ENCODE results near the gene CLEC17A. TPM values are rescaled to one million over a fixed set of nuclear protein-coding genes. Genes with fewer than 3 reads are reported as not detected.
A peak's percentile ranks its signal among the peaks of the same experiment; 100 is the strongest.

The CLEC17A gene
- total RNA-seq, 1 donor from 2014 or later, result 0.08 TPM

- Histone ChIP-seq H3K36me3 (ENCODE audit: control insufficient read depth, insufficient read depth, low read length) (no peaks in the 10 kb centered on the region), H3K4me3 (ENCODE audit: low read depth, low read length) (no peak overlapping the region), H3K27me3 (ENCODE audit: control insufficient read depth, insufficient read depth, low read length) (no peaks in the 10 kb centered on the region)
- no peak for TF ChIP-seq CTCF (IDR thresholded peaks at IDR 0.05; ENCODE audit: insufficient read depth, low read length, poor library complexity, severe bottlenecking)
- no peak for DNase-seq (ENCODE audit: low read depth)
Observed at GRCh38 chr19:14565765-14566711, 16.8 kb upstream of the CLEC17A start.

GRCh38 chr19:14566712-14567077, 16.2 kb upstream of the CLEC17A start:
- DNase-seq (ENCODE audit: low read depth), result no peak
- H3K36me3 ChIP-seq (ENCODE audit: control insufficient read depth, insufficient read depth, low read length), result no peaks in the 10 kb centered on the region
- no peak overlapping the region for H3K4me3 ChIP-seq (ENCODE audit: low read depth, low read length)
- H3K27me3 ChIP-seq (ENCODE audit: control insufficient read depth, insufficient read depth, low read length), result no peaks in the 10 kb centered on the region
- TF ChIP-seq CTCF (IDR thresholded peaks at IDR 0.05; ENCODE audit: insufficient read depth, low read length, poor library complexity, severe bottlenecking), result no peak

- TF ChIP-seq CTCF (IDR thresholded peaks at IDR 0.05; ENCODE audit: insufficient read depth, low read length, poor library complexity, severe bottlenecking), result no peak
- DNase-seq (ENCODE audit: low read depth), result no peak
- H3K27me3 ChIP-seq (ENCODE audit: control insufficient read depth, insufficient read depth, low read length), result no peaks in the 10 kb centered on the region
- H3K36me3 ChIP-seq (ENCODE audit: control insufficient read depth, insufficient read depth, low read length), result no peaks in the 10 kb centered on the region
- no peak overlapping the region for H3K4me3 ChIP-seq (ENCODE audit: low read depth, low read length)
Observed at GRCh38 chr19:14567079-14567478, 15.8 kb upstream of the CLEC17A start.

DNA sequence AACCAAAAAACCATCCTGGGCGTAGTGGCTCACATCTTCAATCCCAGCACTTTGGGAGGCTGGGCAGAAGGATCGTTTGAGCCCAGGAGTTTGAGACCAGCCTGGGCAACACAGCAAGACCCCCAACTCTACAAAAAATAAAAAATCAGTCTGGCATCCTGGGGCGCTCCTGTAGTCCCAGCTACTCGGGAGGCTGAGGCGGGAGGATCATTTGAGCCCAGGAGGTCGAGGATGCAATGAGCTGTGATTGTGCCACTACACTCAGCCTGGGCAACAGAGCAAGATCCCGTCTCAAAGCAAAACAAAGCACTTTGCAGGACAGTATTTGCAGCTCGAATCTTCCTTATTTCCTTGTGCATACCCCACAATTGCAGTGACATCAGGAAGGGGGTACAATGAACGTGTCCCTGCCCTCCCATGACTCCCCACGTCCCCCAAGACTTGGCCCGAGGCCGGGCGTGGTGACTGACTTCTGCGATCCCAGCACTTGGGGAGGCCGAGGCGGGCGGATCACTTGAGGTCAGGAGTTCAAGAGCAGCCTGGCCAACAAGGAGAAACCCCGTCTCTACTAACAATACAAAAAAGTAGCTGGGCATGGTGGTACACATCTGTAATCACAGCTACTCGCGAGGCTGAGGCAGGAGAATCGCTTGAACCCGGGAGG, 11.9 kb upstream of the CLEC17A start:
- H3K27me3 ChIP-seq (ENCODE audit: control insufficient read depth, insufficient read depth, low read length), result no peaks in the 10 kb centered on the region
- H3K36me3 ChIP-seq (ENCODE audit: control insufficient read depth, insufficient read depth, low read length), result no peaks in the 10 kb centered on the region
- peak overlapping the region; percentile 87 for H3K4me3 ChIP-seq (ENCODE audit: low read depth, low read length)
- DNase-seq (ENCODE audit: low read depth), result no peak
- no peak for TF ChIP-seq CTCF (IDR thresholded peaks at IDR 0.05; ENCODE audit: insufficient read depth, low read length, poor library complexity, severe bottlenecking)

DNA sequence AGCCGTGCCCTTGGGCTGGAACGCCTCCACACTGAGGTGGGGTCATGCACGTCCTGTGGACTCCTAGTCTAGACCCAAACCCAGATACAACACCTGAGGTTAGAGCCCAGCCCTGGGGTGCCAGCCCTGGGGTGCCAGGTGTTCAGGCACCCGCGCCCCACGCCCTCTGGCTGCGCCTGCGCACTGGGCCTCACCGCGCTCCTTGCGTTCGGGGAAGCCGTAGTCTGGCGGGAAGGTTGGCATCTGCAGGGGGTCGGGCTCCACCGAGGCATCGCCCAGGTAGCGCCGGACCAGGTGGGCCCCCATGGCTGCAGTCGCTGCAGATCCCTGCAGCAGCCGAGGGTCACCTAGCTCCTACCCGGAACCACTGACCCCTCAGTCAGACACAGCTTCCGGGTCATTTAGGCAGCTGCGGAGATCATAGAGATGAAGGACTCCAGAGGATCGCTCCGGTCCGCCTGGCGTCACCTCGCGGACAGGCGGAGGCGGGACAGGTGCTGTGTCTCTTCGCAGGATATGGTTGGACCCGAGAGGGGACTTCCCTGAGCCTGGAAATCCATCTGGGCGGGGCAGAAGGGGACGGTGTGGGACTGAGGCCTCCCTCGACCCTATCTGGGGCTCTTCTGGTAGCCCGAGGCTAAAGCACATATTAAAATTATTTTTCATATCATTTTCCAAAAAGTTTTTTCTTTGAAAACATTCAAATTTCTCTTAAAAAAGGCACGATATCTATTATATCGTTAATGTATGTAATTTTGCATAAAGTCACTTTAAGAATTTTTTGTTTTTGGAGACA, 11.0 kb upstream of the CLEC17A start, which contains the start of gene NDUFB7:
NDUFB7 (minus strand) TSS at position 372 of the 796 bp plus-strand sequence; CDS start at position 306, 66 bp downstream.
- peak; percentile 74 for DNase-seq (ENCODE audit: low read depth)
- Histone ChIP-seq H3K27me3 (ENCODE audit: control insufficient read depth, insufficient read depth, low read length) (no peaks in the 10 kb centered on the region), H3K4me3 (ENCODE audit: low read depth, low read length) (peak within 1 kb of the TSS; percentile 87), H3K36me3 (ENCODE audit: control insufficient read depth, insufficient read depth, low read length) (no peaks in the 10 kb centered on the region)
- peak; percentile 89 for TF ChIP-seq CTCF (IDR thresholded peaks at IDR 0.05; ENCODE audit: insufficient read depth, low read length, poor library complexity, severe bottlenecking)
